Heart left ventricle (tissue), 13 donors: ENCODE measurements around the gene SEC23B.

Experiments
- CTCF ChIP-seq, 12 donors: fragments of 200-600 bp; sonication (generic) in 4 of 12; IDR thresholded peaks; one replicate each; pipeline versions ENCODE4 v1.5.0 to v1.8.0; 2018 to 2022; ENCODE audit warnings: antibody characterized with exemption in 12 of 12, mild to moderate bottlenecking in 5 of 12
- POLR2A ChIP-seq, 2 donors: fragments of 450-650 bp; IDR thresholded peaks; one replicate each; pipeline ENCODE4 v1.6.1; 2017; ENCODE audit warnings: antibody characterized with exemption in 2 of 2, mild to moderate bottlenecking in 2 of 2, moderate library complexity in 2 of 2
- donor health status: ischemic (EF 13 %, LVEDD 7.1; RV severe dilation, severe dysfunction).
- donor health status: DM: no; HTN: yes; CAD: no.
- donor health status: DM: no; HTN: no; CAD: no.
- donor health status: ischemic (EF 25% LVEDD 6.9; RV normal size, moderate dysfunction).
- donor health status: ischemic (EF 25% LVEDD 5.7; RV mildly dilated, moderate dysfunction).
- donor health status: ischemic (EF 35%, LVEDD 5.7; RV mildly dilated, moderate dysfunction).
- donor health status: nonischemic (EF 11% LVEDD 7.7; RV severe dilation, severe dysfunction).
- donor health status: DM: yes; HTN: yes; CAD: no.
- donor health status: PGD.
- donor health status: ischemic (EF 29% LVEDD 5.4; RV normal size, mild dysfunction).
- donor health status: nonischemic (EF 23%, LVEDD 6.1; RV moderate dilation, normal function).

DNA sequence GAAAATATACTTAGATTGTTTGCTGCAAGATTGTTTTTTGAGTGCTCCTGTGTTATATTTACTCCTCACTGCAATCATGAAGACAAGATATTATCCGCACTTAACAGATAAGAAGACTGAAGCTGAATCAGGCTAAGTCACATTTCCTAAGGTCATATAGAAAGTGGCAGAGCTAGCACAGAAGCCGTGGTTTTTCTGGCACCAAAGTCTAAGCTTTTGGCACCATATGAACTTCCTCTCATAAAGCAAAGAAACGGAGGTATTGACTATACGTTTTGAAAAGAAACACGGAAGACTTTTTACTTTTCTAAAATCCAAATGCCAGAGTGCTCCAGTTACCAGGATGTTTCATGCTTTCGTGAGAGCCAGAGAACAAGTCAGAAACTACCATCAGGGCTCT, 70.8 kb downstream of the SEC23B start:
- TF ChIP-seq POLR2A (IDR thresholded peaks at IDR 0.05) (no peak), CTCF (IDR thresholded peaks at IDR 0.05) (no peak)
